ENCODE measurements around the gene TK1. TPM values are rescaled to one million over a fixed set of nuclear protein-coding genes. Genes with fewer than 3 reads are reported as not detected.

TK1 gene
- total RNA-seq, 1 donor from 2014 or later: 3.6 TPM

GRCh38 chr17:78125138-78125913, 61.5 kb downstream of the TK1 start:
- no peak for DNase-seq (ENCODE audit: low read depth)

GRCh38 chr17:78124836-78125137, 62.1 kb downstream of the TK1 start:
- no peak for DNase-seq (ENCODE audit: low read depth)

Other genes starting within 250 kb of the TK1 start
- 3.2 and 5.6 TPM in 2 replicates for gene TNRC6C, start 228.3 kb downstream of the TK1 start, total RNA-seq
- gene TMC6, start 58.3 kb downstream of the TK1 start, total RNA-seq: 2.9 and 3.1 TPM in 2 replicates
- not detected in 2 replicates for gene TMC8, start 56.3 kb downstream of the TK1 start, total RNA-seq
- not detected in 2 replicates for gene C17orf99, start 40.7 kb downstream of the TK1 start, total RNA-seq
- gene SYNGR2, start 18.5 kb downstream of the TK1 start, total RNA-seq: 77.0 and 109 TPM in 2 replicates
- 23.3 and 23.9 TPM in 2 replicates for gene AFMID, start 310 bp upstream of the TK1 start, total RNA-seq
- gene BIRC5, start 27.2 kb upstream of the TK1 start, total RNA-seq: 2.7 and 2.8 TPM in 2 replicates
- gene TMEM235, start 44.6 kb upstream of the TK1 start, total RNA-seq: not detected in 2 replicates
- gene SOCS3, start 173.0 kb upstream of the TK1 start, total RNA-seq: 36.0 and 38.3 TPM in 2 replicates
- 37.9 and 53.2 TPM in 2 replicates for gene PGS1, start 191.6 kb upstream of the TK1 start, total RNA-seq

All from myocyte (in vitro differentiated cells).